Measurements from ENCODE around the gene LYPD4. TPM values are rescaled to one million over a fixed set of nuclear protein-coding genes. Genes with fewer than 3 reads are reported as not detected.
"Not testable (repeated sequence)": the region's sequence is repeated elsewhere in the genome, so short reads cannot be mapped to it uniquely, and the experiment has no call there.

Gene LYPD4
- total RNA-seq, 2 experiments from 2014 or later = not detected

DNA sequence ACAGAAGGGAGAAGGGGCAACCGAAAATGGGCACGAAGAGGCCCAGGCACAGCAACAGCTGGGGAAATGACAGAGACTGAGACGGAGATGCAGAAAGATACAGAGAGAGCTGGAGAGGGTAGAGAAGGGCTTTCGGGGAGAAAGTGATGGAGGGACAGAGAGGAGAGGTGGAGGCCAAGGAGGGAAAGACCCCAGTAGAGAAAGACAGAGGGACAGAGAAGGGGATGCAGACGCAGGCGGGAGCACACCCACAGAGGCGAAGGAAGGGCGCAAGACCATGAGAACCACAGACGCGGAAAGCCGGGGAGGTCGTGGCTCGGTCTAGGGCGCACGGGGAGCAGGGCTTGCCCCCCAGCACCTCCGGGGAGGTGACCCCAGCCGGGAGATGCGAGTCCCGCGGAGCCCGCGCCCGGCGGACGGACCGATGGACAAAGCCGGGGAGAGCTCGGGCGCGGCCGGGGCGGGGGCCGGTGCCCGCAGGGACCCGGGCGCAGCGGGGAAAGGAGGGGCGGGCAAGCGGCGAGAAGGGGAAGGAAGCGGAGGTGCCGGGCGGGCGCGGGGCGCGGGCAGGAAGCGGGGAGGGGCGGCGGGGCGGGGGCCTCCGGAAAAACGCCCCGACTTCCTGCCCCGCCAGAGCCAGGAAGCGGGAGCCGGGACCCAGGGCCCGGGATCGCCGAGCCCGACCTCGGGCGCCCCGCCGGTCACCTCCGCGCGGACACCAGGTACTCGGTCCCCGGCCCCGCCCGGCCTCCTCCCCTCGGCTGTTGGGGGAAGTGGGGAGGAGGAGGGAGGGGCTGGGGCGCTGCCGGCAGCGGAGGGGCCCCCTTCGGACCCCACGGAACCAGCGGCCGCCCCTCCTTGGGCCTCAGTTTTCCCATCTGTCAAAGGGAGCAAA, 38.3 kb upstream of the LYPD4 start, which contains the start of gene ARHGEF1:
ARHGEF1 (plus strand) TSS at position 617 of the 895 bp plus-strand sequence. CDS start 4,899 bp downstream, outside the sequence.
- CTCF ChIA-PET = interaction anchor here (0.6 to 6.0 kb wide), 3 partner anchors 9 to 550 kb away, joined by 4 to 68 read pairs (median 4); partner anchors contain the start of gene CD79A
- Mint-ChIP-seq H3K27me3 (ENCODE audit: low read depth) (no peaks in the 10 kb centered on the region), H3K36me3 (ENCODE audit: low read depth) (peaks cover 8% of the 10 kb centered on the region), H3K4me1 (ENCODE audit: low read depth) (peaks cover 56% of the 10 kb centered on the region), H3K27ac (peak within 1 kb of the TSS; percentile 92), H3K9me3 (no peaks in the 10 kb centered on the region), H3K4me3 (peak within 1 kb of the TSS; percentile 93)
- intact Hi-C loops (cut with micrococcal nuclease) = loop anchor here (10.0 kb wide), 4 partner anchors 328 to 528 kb away; partner anchors contain the start of genes DEDD2, GSK3A and TGFB1
- DNase-seq = peak; percentile 70

GRCh38 chr19:41880329-41880708, 35.8 kb upstream of the LYPD4 start:
- peak overlapping the region; percentile 48 for H3K27ac Mint-ChIP-seq
- DNase-seq = no peak
- H3K4me3 Mint-ChIP-seq = no peak overlapping the region

GRCh38 chr19:41879670-41880328, 35.3 kb upstream of the LYPD4 start:
- peaks cover 54% of the 10 kb centered on the region for H3K4me1 Mint-ChIP-seq (ENCODE audit: low read depth)
- CTCF ChIA-PET = no interaction called here
- no peak for DNase-seq
- intact Hi-C loops (cut with micrococcal nuclease) = loop anchor here (10.0 kb wide), 4 partner anchors 325 to 525 kb away; partner anchors contain the start of genes DEDD2, GSK3A and TGFB1
- no peaks in the 10 kb centered on the region for H3K27me3 Mint-ChIP-seq (ENCODE audit: low read depth)
- H3K9me3 Mint-ChIP-seq = no peaks in the 10 kb centered on the region
- H3K4me3 Mint-ChIP-seq = no peak overlapping the region
- H3K36me3 Mint-ChIP-seq (ENCODE audit: low read depth) = peaks cover 4% of the 10 kb centered on the region
- peak overlapping the region; percentile 48 for H3K27ac Mint-ChIP-seq

More at GRCh38 chr19:41880329-41880708, 35.8 kb upstream of the LYPD4 start:
- intact Hi-C loops (cut with micrococcal nuclease) = loop anchor here (10.0 kb wide), 4 partner anchors 326 to 526 kb away; partner anchors contain the start of genes DEDD2, GSK3A and TGFB1
- H3K27me3 Mint-ChIP-seq (ENCODE audit: low read depth) = no peaks in the 10 kb centered on the region
- peaks cover 6% of the 10 kb centered on the region for H3K36me3 Mint-ChIP-seq (ENCODE audit: low read depth)
- H3K4me1 Mint-ChIP-seq (ENCODE audit: low read depth) = peaks cover 56% of the 10 kb centered on the region
- CTCF ChIA-PET = interaction anchor here (0.5 kb wide), 1 partner anchor 21 kb away, joined by 4 read pairs; no protein-coding TSS in a partner anchor
- no peaks in the 10 kb centered on the region for H3K9me3 Mint-ChIP-seq

- H3K36me3 Mint-ChIP-seq (ENCODE audit: low read depth) = peaks cover 4% of the 10 kb centered on the region
Measured at GRCh38 chr19:41879080-41879479, 34.6 kb upstream of the LYPD4 start.

GRCh38 chr19:41877916-41878905, 33.7 kb upstream of the LYPD4 start:
- intact Hi-C loops (cut with micrococcal nuclease) = no loop called here
- H3K4me1 Mint-ChIP-seq (ENCODE audit: low read depth) = peaks cover 55% of the 10 kb centered on the region
- CTCF ChIA-PET = interaction anchor here (0.5 to 1.4 kb wide), 3 partner anchors 12 to 73 kb away, joined by 4 to 5 read pairs (median 4); no protein-coding TSS in a partner anchor
- H3K27ac Mint-ChIP-seq = peak overlapping the region; percentile 75
- no peaks in the 10 kb centered on the region for H3K9me3 Mint-ChIP-seq
- no peaks in the 10 kb centered on the region for H3K27me3 Mint-ChIP-seq (ENCODE audit: low read depth)
- DNase-seq = no peak
- H3K36me3 Mint-ChIP-seq (ENCODE audit: low read depth) = peaks cover under 1% of the 10 kb centered on the region
- H3K4me3 Mint-ChIP-seq = no peak overlapping the region

More at GRCh38 chr19:41879080-41879479, 34.6 kb upstream of the LYPD4 start:
- CTCF ChIA-PET = no interaction called here
- Mint-ChIP-seq H3K4me1 (ENCODE audit: low read depth) (peaks cover 53% of the 10 kb centered on the region), H3K27ac (no peak overlapping the region), H3K4me3 (no peak overlapping the region), H3K27me3 (ENCODE audit: low read depth) (no peaks in the 10 kb centered on the region), H3K9me3 (no peaks in the 10 kb centered on the region)
- no peak for DNase-seq
- intact Hi-C loops (cut with micrococcal nuclease) = no loop called here

- DNase-seq = peak; percentile 71
- peak within 1 kb of the TSS; percentile 38 for H3K4me3 Mint-ChIP-seq
- peaks cover 57% of the 10 kb centered on the region for H3K4me1 Mint-ChIP-seq (ENCODE audit: low read depth)
- H3K9me3 Mint-ChIP-seq = no peaks in the 10 kb centered on the region
- H3K27ac Mint-ChIP-seq = peak within 1 kb of the TSS; percentile 75
- H3K36me3 Mint-ChIP-seq (ENCODE audit: low read depth) = peaks cover 3% of the 10 kb centered on the region
- H3K27me3 Mint-ChIP-seq (ENCODE audit: low read depth) = no peaks in the 10 kb centered on the region
- CTCF ChIA-PET = interaction anchor here (0.6 to 6.2 kb wide), 5 partner anchors 7 to 74 kb away, joined by 3 to 68 read pairs (median 4); partner anchors contain the start of gene ARHGEF1
- intact Hi-C loops (cut with micrococcal nuclease) = no loop called here
Measured at GRCh38 chr19:41876847-41877832, 32.7 kb upstream of the LYPD4 start, which contains the start of gene CD79A. TSS of gene CD79A (plus strand) at chr19:41877279. CDS start at chr19:41877305, 26 bp downstream.

- peak overlapping the region; percentile 89 for H3K27ac Mint-ChIP-seq
- not testable (repeated sequence) for H3K9me3 Mint-ChIP-seq; H3K36me3 Mint-ChIP-seq (ENCODE audit: low read depth); DNase-seq; H3K27me3 Mint-ChIP-seq (ENCODE audit: low read depth)
- H3K4me1 Mint-ChIP-seq (ENCODE audit: low read depth) = peaks cover 63% of the 10 kb centered on the region
- intact Hi-C loops (cut with micrococcal nuclease) = loop anchor here (1.0 kb wide), 2 partner anchors 11 to 69 kb away; no protein-coding TSS in a partner anchor
- peak overlapping the region; percentile 49 for H3K4me3 Mint-ChIP-seq
- CTCF ChIA-PET = interaction anchor here (0.5 to 6.2 kb wide), 4 partner anchors 8 to 512 kb away, joined by 3 to 68 read pairs (median 28); partner anchors contain the start of genes ARHGEF1 and B9D2
Measured at GRCh38 chr19:41875973-41876372, 31.5 kb upstream of the LYPD4 start.

DNA sequence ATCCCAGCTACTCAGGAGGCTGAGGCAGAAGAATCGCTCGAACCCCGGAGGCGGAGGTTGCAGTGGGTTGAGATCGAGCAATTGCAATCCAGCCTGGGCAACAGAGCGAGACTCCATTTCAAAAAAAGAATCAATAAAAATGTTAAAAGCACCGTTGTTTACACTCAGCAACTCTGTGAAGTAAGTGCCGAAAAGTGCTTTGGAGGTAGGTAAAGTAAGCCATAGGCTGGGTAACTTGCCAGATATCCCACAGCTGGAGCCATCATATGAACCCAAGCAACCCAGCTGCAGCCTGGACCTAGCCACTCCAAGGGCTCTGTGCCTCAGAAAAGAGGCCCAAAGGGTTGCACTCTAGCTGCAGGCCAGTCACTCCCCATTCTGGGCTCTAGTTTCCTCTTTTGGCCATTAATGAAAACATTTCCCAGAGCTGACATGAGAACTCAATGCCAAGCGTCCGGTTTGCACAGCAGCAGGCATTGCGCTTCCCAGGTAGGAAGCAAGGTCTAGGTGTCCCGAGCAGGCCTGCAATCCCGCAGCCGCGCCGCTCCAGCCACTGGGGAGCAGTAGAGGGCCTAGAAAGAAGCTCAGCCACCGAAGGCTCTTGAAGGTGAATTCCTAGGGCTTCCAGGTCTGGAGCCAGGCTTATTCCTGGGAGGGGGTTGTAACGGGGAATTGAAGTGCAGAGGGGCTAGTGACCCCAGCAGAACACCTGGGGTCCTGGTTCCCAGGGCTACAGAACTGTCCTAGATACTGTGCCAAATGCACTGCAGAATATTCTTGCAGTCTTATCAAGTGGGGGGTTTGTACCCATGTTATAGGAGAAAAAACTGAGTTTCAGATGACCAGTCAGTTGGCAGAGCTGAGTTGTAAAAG, 28.5 kb upstream of the LYPD4 start:
- Mint-ChIP-seq H3K4me3 (no peak overlapping the region), H3K4me1 (ENCODE audit: low read depth) (peaks cover 76% of the 10 kb centered on the region), H3K27ac (peak overlapping the region; percentile 96), H3K36me3 (ENCODE audit: low read depth) (peaks cover 35% of the 10 kb centered on the region), H3K27me3 (ENCODE audit: low read depth) (no peaks in the 10 kb centered on the region), H3K9me3 (no peaks in the 10 kb centered on the region)
- DNase-seq = peak; percentile 84
- CTCF ChIA-PET = interaction anchor here (0.6 to 6.2 kb wide), 16 partner anchors 8 to 123 kb away, joined by 3 to 68 read pairs (median 6); partner anchors contain the start of genes ARHGEF1, ERFL and RPS19
- intact Hi-C loops (cut with micrococcal nuclease) = loop anchor here (1.0 kb wide), 2 partner anchors 61 to 78 kb away; no protein-coding TSS in a partner anchor

DNA sequence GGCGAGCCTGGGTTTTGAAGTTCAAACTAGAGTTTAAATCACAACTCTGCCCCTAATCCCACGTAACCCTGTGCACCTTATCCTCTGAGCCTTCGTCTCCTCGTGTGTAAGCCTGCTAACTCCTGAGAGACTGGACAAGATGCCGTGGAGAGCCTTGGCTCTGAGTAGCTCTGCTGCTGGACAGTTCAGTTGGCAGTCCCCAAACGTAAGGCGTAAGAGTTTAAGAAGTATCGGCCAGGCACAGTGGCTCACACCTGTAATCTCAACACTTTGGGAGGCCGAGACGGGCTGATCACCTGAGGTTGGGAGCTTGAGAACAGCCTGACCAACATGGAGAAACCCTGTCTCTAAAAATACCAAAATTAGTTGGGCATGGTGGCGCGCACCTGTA, 27.9 kb upstream of the LYPD4 start:
- peaks cover 39% of the 10 kb centered on the region for H3K36me3 Mint-ChIP-seq (ENCODE audit: low read depth)

More for the DNA sequence above, 27.9 kb upstream of the LYPD4 start:
- H3K4me1 Mint-ChIP-seq (ENCODE audit: low read depth) = peaks cover 76% of the 10 kb centered on the region
- H3K4me3 Mint-ChIP-seq = no peak overlapping the region
- H3K27ac Mint-ChIP-seq = peak overlapping the region; percentile 96
- H3K9me3 Mint-ChIP-seq = no peaks in the 10 kb centered on the region
- CTCF ChIA-PET = interaction anchor here (0.6 to 6.2 kb wide), 12 partner anchors 7 to 124 kb away, joined by 3 to 68 read pairs (median 12); partner anchors contain the start of genes ARHGEF1 and RPS19
- intact Hi-C loops (cut with micrococcal nuclease) = no loop called here
- H3K27me3 Mint-ChIP-seq (ENCODE audit: low read depth) = no peaks in the 10 kb centered on the region
- DNase-seq = no peak

Data from activated naive CD4-positive, alpha-beta T cell treated with anti-CD3 and anti-CD28 coated beads for 36 hours (primary cell).